Measurements from ENCODE around the gene HHAT. TPM values are rescaled to one million over a fixed set of nuclear protein-coding genes. Genes with fewer than 3 reads are reported as not detected.

Gene HHAT
- total and polyA plus RNA-seq, 3 donors from 2014 or later = 8.5 to 24.3 (median 23.8) TPM

GRCh38 chr1:210384625-210385024 lies 55.9 kb downstream of the HHAT start:
- no peak for TF ChIP-seq CTCF (IDR thresholded peaks at IDR 0.05)
- TF ChIP-seq POLR2A (IDR thresholded peaks at IDR 0.05) = no peak
- H3K27me3 ChIP-seq = no peaks in the 10 kb centered on the region
- no peaks in the 10 kb centered on the region for H3K36me3 ChIP-seq (ENCODE audit: low read depth, missing control alignments)
- H3K4me3 ChIP-seq = no peak overlapping the region
- no peaks in the 10 kb centered on the region for H3K9me3 ChIP-seq
- H3K4me1 ChIP-seq = no peaks in the 10 kb centered on the region
- no peak for DNase-seq
- no peak overlapping the region for H3K27ac ChIP-seq
- intact Hi-C loops (cut with DNase I; ENCODE audit: low total_unique reads) = no loop called here

GRCh38 chr1:210385228-210385627 lies 56.5 kb downstream of the HHAT start:
- Histone ChIP-seq H3K36me3 (ENCODE audit: low read depth, missing control alignments) (no peaks in the 10 kb centered on the region), H3K27me3 (no peaks in the 10 kb centered on the region), H3K4me3 (no peak overlapping the region), H3K9me3 (no peaks in the 10 kb centered on the region), H3K27ac (no peak overlapping the region), H3K4me1 (no peaks in the 10 kb centered on the region)
- DNase-seq = no peak
- intact Hi-C loops (cut with DNase I; ENCODE audit: low total_unique reads) = no loop called here
- no peak for TF ChIP-seq POLR2A (IDR thresholded peaks at IDR 0.05)
- TF ChIP-seq CTCF (IDR thresholded peaks at IDR 0.05) = no peak

- Histone ChIP-seq H3K4me1 (no peaks in the 10 kb centered on the region), H3K36me3 (ENCODE audit: low read depth, missing control alignments) (no peaks in the 10 kb centered on the region), H3K9me3 (no peaks in the 10 kb centered on the region), H3K27ac (no peak overlapping the region), H3K27me3 (no peaks in the 10 kb centered on the region), H3K4me3 (no peak overlapping the region)
- intact Hi-C loops (cut with DNase I; ENCODE audit: low total_unique reads) = no loop called here
- no peak for DNase-seq
- TF ChIP-seq POLR2A (IDR thresholded peaks at IDR 0.05) (no peak), CTCF (IDR thresholded peaks at IDR 0.05) (no peak)
- WGBS, 2 donors = 90 to 93% methylated on average over 6 of the region's 6 CpGs
These were observed 65.6 kb downstream of the HHAT start for GRCh38 chr1:210394281-210394821.

GRCh38 chr1:210396541-210396940 lies 67.8 kb downstream of the HHAT start:
- no peaks in the 10 kb centered on the region for H3K9me3 ChIP-seq
- no peaks in the 10 kb centered on the region for H3K27me3 ChIP-seq
- WGBS, 2 donors = 93 to 100% methylated on average over 1 of the region's 1 CpG
- H3K36me3 ChIP-seq (ENCODE audit: low read depth, missing control alignments) = no peaks in the 10 kb centered on the region
- DNase-seq = no peak
- intact Hi-C loops (cut with DNase I; ENCODE audit: low total_unique reads) = no loop called here
- no peak overlapping the region for H3K4me3 ChIP-seq
- H3K27ac ChIP-seq = no peak overlapping the region
- H3K4me1 ChIP-seq = no peaks in the 10 kb centered on the region
- no peak for TF ChIP-seq POLR2A (IDR thresholded peaks at IDR 0.05)
- no peak for TF ChIP-seq CTCF (IDR thresholded peaks at IDR 0.05)

- WGBS, 2 donors = 90 to 97% methylated on average over 1 of the region's 1 CpG
- intact Hi-C loops (cut with DNase I; ENCODE audit: low total_unique reads) = no loop called here
These were observed 68.5 kb downstream of the HHAT start for GRCh38 chr1:210397252-210397651.

More at GRCh38 chr1:210397252-210397651, 68.5 kb downstream of the HHAT start:
- DNase-seq = no peak
- Histone ChIP-seq H3K9me3 (no peaks in the 10 kb centered on the region), H3K27me3 (no peaks in the 10 kb centered on the region), H3K4me3 (no peak overlapping the region), H3K4me1 (no peaks in the 10 kb centered on the region), H3K36me3 (ENCODE audit: low read depth, missing control alignments) (no peaks in the 10 kb centered on the region), H3K27ac (no peak overlapping the region)
- TF ChIP-seq CTCF (IDR thresholded peaks at IDR 0.05) (no peak), POLR2A (IDR thresholded peaks at IDR 0.05) (no peak)

Measured in testis (tissue), 3 donors.